Thyroid gland (tissue), 4 donors: ENCODE measurements around the gene RAP1GAP. TPM values are rescaled to one million over a fixed set of nuclear protein-coding genes. Genes with fewer than 3 reads are reported as not detected.

Source experiments
- DNase-seq, 2 donors: peaks; one replicate each; pipeline ENCODE4 v3.0.0-alpha.2; 2019
- H3K27ac ChIP-seq, 3 donors: fragments of 200-600 bp; sonication (generic); 1 replicate in 2 of 3; 2 replicates in 1 of 3; pipeline ENCODE4 v1.5.1; 2016 to 2019; ENCODE audit warnings: mild to moderate bottlenecking in 1 of 3, moderate library complexity in 1 of 3
- H3K27me3 ChIP-seq: fragments of 200-600 bp; sonication (generic); one replicate; pipeline ENCODE4 v1.5.1; 2019
- H3K36me3 ChIP-seq, 2 donors: fragments of 200-600 bp; sonication (generic); one replicate each; pipeline ENCODE4 v1.5.1; 2016 to 2019
- H3K4me1 ChIP-seq, 2 donors: fragments of 200-600 bp; sonication (generic); one replicate each; pipeline ENCODE4 v1.5.1; 2017 to 2019
- H3K4me3 ChIP-seq, 3 donors: fragments of 200-600 bp; sonication (generic); replicated peaks in 1 of 3; 1 replicate in 2 of 3; 2 replicates in 1 of 3; pipeline ENCODE4 v1.5.1; 2016; ENCODE audit warnings: mild to moderate bottlenecking in 1 of 3
- H3K9me3 ChIP-seq: fragments of 200-600 bp; sonication (generic); one replicate; pipeline ENCODE4 v1.5.1; 2017
- CTCF ChIP-seq, 6 experiments: fragments of 200-600 bp in 3 of 6; fragments of 450-650 bp in 3 of 6; sonication (generic) in 3 of 6; IDR thresholded peaks; one replicate each; pipeline ENCODE4 v1.5.1; 2016 to 2019; ENCODE audit warnings: antibody characterized with exemption in 6 of 6, mild to moderate bottlenecking in 2 of 6, inconsistent platforms in 1 of 6, moderate library complexity in 1 of 6
- POLR2A ChIP-seq, 2 donors: fragments of 450-650 bp; IDR thresholded peaks; one replicate each; pipeline ENCODE4 v1.6.1; 2017; ENCODE audit warnings: antibody characterized with exemption in 2 of 2, mild to moderate bottlenecking in 2 of 2, moderate library complexity in 1 of 2
- WGBS, 2 donors: methylation state at CpG; one replicate each; pipeline ENCODE4 v1.1.5; 2017; 5-methylcytosine and 5-hydroxymethylcytosine counted together
- intact Hi-C: fragments of 100-400 bp; cut with DNase I; formaldehyde crosslinking; loops from one replicate; pipeline ENCODE4 v1.15.1; 2023
- total RNA-seq, 4 donors: library from RNA; depleted of rRNA; stranded (reverse); fragments of >200 nt; gene quantifications; one replicate each; pipeline ENCODE4 v1.2.3, GENCODE V29; 2016

The RAP1GAP gene
- total RNA-seq, 4 donors from 2014 or later = 256 to 588 (median 506) TPM

GRCh38 chr1:21610027-21610426, 59.1 kb downstream of the RAP1GAP start:
- Histone ChIP-seq H3K4me3 (no peak overlapping the region), H3K27me3 (no peaks in the 10 kb centered on the region), H3K9me3 (no peaks in the 10 kb centered on the region), H3K4me1 (peaks cover 0 to 14% of the 10 kb centered on the region in 2 donors), H3K36me3 (peaks cover 74 to 89% of the 10 kb centered on the region in 2 donors), H3K27ac (peak overlapping the region in 1 of 3 donors; percentile 53)
- intact Hi-C loops = no loop called here
- no peak for TF ChIP-seq CTCF (IDR thresholded peaks at IDR 0.05)
- no peak for TF ChIP-seq POLR2A (IDR thresholded peaks at IDR 0.05)
- WGBS, 2 donors = 80 to 88% methylated on average over 16 of the region's 16 CpGs
- DNase-seq = no peak

GRCh38 chr1:21608798-21609197, 60.4 kb downstream of the RAP1GAP start:
- intact Hi-C loops = no loop called here
- WGBS, 2 donors = 76 to 80% methylated on average over 4 of the region's 4 CpGs
- Histone ChIP-seq H3K36me3 (peaks cover 68 to 80% of the 10 kb centered on the region in 2 donors), H3K9me3 (no peaks in the 10 kb centered on the region), H3K27me3 (no peaks in the 10 kb centered on the region), H3K4me3 (no peak overlapping the region), H3K27ac (peak overlapping the region in 1 of 3 donors; percentile 53), H3K4me1 (peaks cover 0 to 14% of the 10 kb centered on the region in 2 donors)
- no peak for TF ChIP-seq CTCF (IDR thresholded peaks at IDR 0.05)
- no peak for TF ChIP-seq POLR2A (IDR thresholded peaks at IDR 0.05)
- DNase-seq = no peak

- H3K36me3 ChIP-seq = peaks cover 64 to 80% of the 10 kb centered on the region in 2 donors
- peak; percentile 87 for DNase-seq
- TF ChIP-seq CTCF (IDR thresholded peaks at IDR 0.05) (no peak), POLR2A (IDR thresholded peaks at IDR 0.05) (peak in 1 of 2 donors; percentile 13)
- peaks cover 0 to 14% of the 10 kb centered on the region in 2 donors for H3K4me1 ChIP-seq
- no peaks in the 10 kb centered on the region for H3K9me3 ChIP-seq
- H3K27me3 ChIP-seq = no peaks in the 10 kb centered on the region
- H3K27ac ChIP-seq = peak overlapping the region in 1 of 3 donors; percentile 53
- no peak overlapping the region for H3K4me3 ChIP-seq
- WGBS, 2 donors = 55 to 61% methylated on average over 36 of the region's 37 CpGs
- intact Hi-C loops = no loop called here
Measured at GRCh38 chr1:21607549-21608529, 61.3 kb downstream of the RAP1GAP start.

- H3K27ac ChIP-seq = peak overlapping the region in 2 of 3 donors; percentile 17 to 47
- no peak overlapping the region for H3K4me3 ChIP-seq
- intact Hi-C loops = no loop called here
- H3K27me3 ChIP-seq = no peaks in the 10 kb centered on the region
- H3K36me3 ChIP-seq = peaks cover 61 to 79% of the 10 kb centered on the region in 2 donors
- TF ChIP-seq POLR2A (IDR thresholded peaks at IDR 0.05) (no peak), CTCF (IDR thresholded peaks at IDR 0.05) (no peak)
- 62 to 78% methylated on average over 9 to 13 of the region's 15 CpGs for WGBS, 2 donors
- H3K4me1 ChIP-seq = peaks cover 0 to 14% of the 10 kb centered on the region in 2 donors
- DNase-seq = peak; percentile 67 to 72
- no peaks in the 10 kb centered on the region for H3K9me3 ChIP-seq
Measured at GRCh38 chr1:21605964-21606705, 63.0 kb downstream of the RAP1GAP start.
